Measurements from ENCODE around the gene BPIFB3.

DNA sequence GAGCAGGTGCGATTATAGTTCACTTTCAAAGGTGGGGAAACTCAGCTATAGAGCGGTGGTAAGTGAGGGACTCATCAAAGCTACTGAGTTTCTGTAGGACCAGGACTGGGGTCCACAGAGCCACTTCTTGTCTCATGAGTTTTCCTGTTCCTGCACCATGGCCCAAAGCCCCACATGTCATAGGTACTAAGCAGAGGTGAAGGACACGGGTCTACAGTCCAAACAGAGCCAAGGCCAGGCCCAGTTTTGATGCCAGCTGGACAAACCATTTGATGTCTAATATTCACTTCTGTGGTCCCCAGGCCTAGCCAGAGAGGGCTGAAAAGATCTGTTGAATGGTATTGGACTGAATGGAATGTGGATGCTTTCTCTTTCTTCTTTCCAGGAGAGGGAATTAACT is 11.3 kb upstream of the BPIFB3 start:
- TF ChIP-seq CTCF (optimal IDR thresholded peaks at IDR 0.05 in 1 of 3, IDR thresholded peaks at IDR 0.05 in 1 of 3, conservative IDR thresholded peaks at IDR 0.05 in 1 of 3; ENCODE audit: extremely low read depth in 1 of 3, insufficient read depth in 2 of 3, low read length in 3 of 3) = no peak
- no peak for TF ChIP-seq EZH2 (IDR thresholded peaks at IDR 0.05; ENCODE audit: low read length)
